Calu3 (cell line): ENCODE data around the gene YTHDC1. TPM values are rescaled to one million over a fixed set of nuclear protein-coding genes. Genes with fewer than 3 reads are reported as not detected.

Experiments
- BruUV-seq: library from RNA; stranded (reverse); fragments of 400-500 nt; replicated peaks from 2 replicates; lab custom pipeline; 2021; lab: Mats Ljungman, UMichigan
- CTCF ChIA-PET: fragments of 300-600 bp; sonication (Branson Sonifier 250); formaldehyde crosslinking; loops from one replicate; lab custom pipeline; 2022; ENCODE audit warnings: antibody characterized with exemption; lab: Charles Lee
- DNase-seq: peaks from one replicate; pipeline ENCODE4 v3.0.0; 2022
- H3K27ac Mint-ChIP-seq: one replicate; pipeline ENCODE4 v1.8.0; 2022; ENCODE audit warnings: mixed read lengths; ENCODE audit not compliant: unreplicated experiment
- H3K27me3 Mint-ChIP-seq: one replicate; pipeline ENCODE4 v1.8.0; 2022; ENCODE audit warnings: mixed read lengths; ENCODE audit not compliant: unreplicated experiment
- H3K36me3 Mint-ChIP-seq: one replicate; pipeline ENCODE4 v1.8.0; 2022; ENCODE audit warnings: mild to moderate bottlenecking, moderate library complexity, mixed read lengths; ENCODE audit not compliant: insufficient read depth, unreplicated experiment
- H3K4me1 Mint-ChIP-seq: one replicate; pipeline ENCODE4 v1.8.0; 2022; ENCODE audit warnings: mild to moderate bottlenecking, low read depth, mixed read lengths; ENCODE audit not compliant: unreplicated experiment
- H3K4me3 Mint-ChIP-seq: one replicate; pipeline ENCODE4 v1.8.0; 2022; ENCODE audit warnings: mild to moderate bottlenecking, low read depth, moderate library complexity, mixed read lengths; ENCODE audit not compliant: unreplicated experiment
- H3K9me3 Mint-ChIP-seq: one replicate; pipeline ENCODE4 v1.8.0; 2022; ENCODE audit warnings: low read depth, mixed read lengths; ENCODE audit not compliant: unreplicated experiment
- CTCF ChIP-seq: fragments of 200-600 bp; IDR thresholded peaks from one replicate; pipeline ENCODE4 v1.8.0; 2022; ENCODE audit warnings: antibody characterized with exemption; ENCODE audit not compliant: unreplicated experiment
- intact Hi-C: fragments of 100-400 bp; cut with micrococcal nuclease; formaldehyde crosslinking; loops from one replicate; pipeline ENCODE4 v1.10.0; 2022; ENCODE audit not compliant: unreplicated experiment
- total RNA-seq: library from RNA; stranded (reverse); gene quantifications from 2 replicates; pipeline ENCODE4 v1.2.3, GENCODE V29; 2022

Gene YTHDC1
- total RNA-seq, 1 experiment from 2014 or later: 68.6 TPM

DNA sequence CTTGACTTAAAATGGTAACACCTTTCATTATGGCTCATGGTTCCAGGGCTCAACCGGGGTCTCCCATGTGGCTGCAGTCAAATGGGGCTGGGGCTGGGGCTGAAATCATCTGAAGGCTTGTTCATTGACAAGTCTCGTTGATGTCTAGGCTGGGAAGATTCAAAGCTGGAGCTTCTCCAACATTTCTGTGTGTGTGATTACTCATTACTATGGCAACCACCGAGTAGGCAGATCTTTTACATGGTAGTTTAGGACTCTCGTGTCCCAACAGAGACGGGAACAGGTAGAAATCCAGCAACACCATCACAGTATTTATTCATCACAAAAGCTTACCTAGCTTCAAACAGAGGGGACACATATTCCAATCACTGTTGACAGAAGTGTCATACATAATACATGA, 7.8 kb downstream of the YTHDC1 start:
- no TSS peak for BruUV-seq
- peaks cover 21% of the 10 kb centered on the region for H3K4me1 Mint-ChIP-seq
- TF ChIP-seq CTCF: no peak
- H3K27me3 Mint-ChIP-seq: no peaks in the 10 kb centered on the region
- H3K36me3 Mint-ChIP-seq: peaks cover 8% of the 10 kb centered on the region
- CTCF ChIA-PET: interaction anchor here (1.2 kb wide), 1 partner anchor 34 kb away, joined by 3 read pairs; no protein-coding TSS in a partner anchor
- intact Hi-C loops: no loop called here
- no peak overlapping the region for H3K4me3 Mint-ChIP-seq
- H3K9me3 Mint-ChIP-seq: no peaks in the 10 kb centered on the region
- peak overlapping the region; percentile 56 for H3K27ac Mint-ChIP-seq
- DNase-seq: no peak

GRCh38 chr4:68338625-68339024, 11.3 kb downstream of the YTHDC1 start:
- no peaks in the 10 kb centered on the region for H3K27me3 Mint-ChIP-seq
- DNase-seq: no peak

DNA sequence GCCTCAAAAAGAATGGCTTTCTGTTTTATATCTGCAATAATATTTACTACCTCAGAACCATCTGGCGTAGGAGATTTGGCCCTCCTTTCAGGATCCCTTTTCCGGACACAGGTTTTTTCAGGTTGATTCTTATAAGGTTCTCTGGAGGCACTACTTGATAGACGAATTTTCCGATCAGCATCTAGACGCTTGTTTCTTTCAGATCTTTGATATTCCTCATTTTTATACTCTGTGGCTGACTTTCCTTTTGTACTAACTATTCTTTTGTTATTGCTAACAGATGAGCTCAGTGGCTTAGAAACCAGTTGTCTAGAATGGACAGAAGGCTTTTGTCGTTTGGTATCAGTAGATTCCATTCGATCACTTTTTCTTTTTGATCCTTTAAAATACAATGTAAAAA, 12.4 kb downstream of the YTHDC1 start:
- H3K9me3 Mint-ChIP-seq: no peaks in the 10 kb centered on the region
- CTCF ChIA-PET: no interaction called here
- TSS peak; percentile 28 for BruUV-seq
- H3K4me1 Mint-ChIP-seq: peaks cover 20% of the 10 kb centered on the region
- peaks cover 19% of the 10 kb centered on the region for H3K36me3 Mint-ChIP-seq
- intact Hi-C loops: no loop called here
- no peak for TF ChIP-seq CTCF
- H3K4me3 Mint-ChIP-seq: no peak overlapping the region
- H3K27me3 Mint-ChIP-seq: no peaks in the 10 kb centered on the region
- no peak overlapping the region for H3K27ac Mint-ChIP-seq
- no peak for DNase-seq

More at GRCh38 chr4:68338625-68339024, 11.3 kb downstream of the YTHDC1 start:
- CTCF ChIA-PET: no interaction called here
- H3K4me3 Mint-ChIP-seq: no peak overlapping the region
- BruUV-seq: no TSS peak
- no peak overlapping the region for H3K27ac Mint-ChIP-seq
- no peaks in the 10 kb centered on the region for H3K9me3 Mint-ChIP-seq
- H3K36me3 Mint-ChIP-seq: peaks cover 15% of the 10 kb centered on the region
- peaks cover 20% of the 10 kb centered on the region for H3K4me1 Mint-ChIP-seq
- no peak for TF ChIP-seq CTCF
- intact Hi-C loops: no loop called here

- BruUV-seq: no TSS peak
- CTCF ChIA-PET: no interaction called here
- H3K27me3 Mint-ChIP-seq: no peaks in the 10 kb centered on the region
- peaks cover 16% of the 10 kb centered on the region for H3K4me1 Mint-ChIP-seq
- DNase-seq: no peak
- no peak for TF ChIP-seq CTCF
- intact Hi-C loops: no loop called here
- H3K27ac Mint-ChIP-seq: no peak overlapping the region
- H3K36me3 Mint-ChIP-seq: peaks cover 19% of the 10 kb centered on the region
- H3K4me3 Mint-ChIP-seq: no peak overlapping the region
- H3K9me3 Mint-ChIP-seq: no peaks in the 10 kb centered on the region
Measured at GRCh38 chr4:68337004-68337403, 12.9 kb downstream of the YTHDC1 start.
